IPS DF 4.7 (cell line): Measurements from ENCODE around the gene MDM2.
"Not testable (repeated sequence)": the region's sequence is repeated elsewhere in the genome, so short reads cannot be mapped to it uniquely, and the experiment has no call there.

ENCODE experiments used
- DNase-seq: peaks from one replicate; pipeline ENCODE4 v3.0.0-alpha.2; 2013; ENCODE audit warnings: low spot score; ENCODE audit errors: extremely low read depth

MDM2 gene

GRCh38 chr12:68805592-68806120, 2.3 kb upstream of the MDM2 start:
- DNase-seq: no peak

GRCh38 chr12:68806488-68807237, 1.3 kb upstream of the MDM2 start:
- no peak for DNase-seq

GRCh38 chr12:68807274-68807575, 752 bp upstream of the MDM2 start:
- not testable (repeated sequence) for DNase-seq

- no peak for DNase-seq
Observed at GRCh38 chr12:68808388-68809189, 612 bp downstream of the MDM2 start.

GRCh38 chr12:68809190-68810026, 1.4 kb downstream of the MDM2 start:
- no peak for DNase-seq

- DNase-seq: not testable (repeated sequence)
Observed at GRCh38 chr12:68810027-68810389, 2.0 kb downstream of the MDM2 start.

- DNase-seq: not testable (repeated sequence)
Observed at GRCh38 chr12:68811573-68811972, 3.6 kb downstream of the MDM2 start.

GRCh38 chr12:68812553-68813241, 4.7 kb downstream of the MDM2 start:
- DNase-seq: no peak

- no peak for DNase-seq
Observed at GRCh38 chr12:68813242-68813593, 5.2 kb downstream of the MDM2 start.

GRCh38 chr12:68814490-68815231, 6.7 kb downstream of the MDM2 start:
- no peak for DNase-seq

- no peak for DNase-seq
Observed at GRCh38 chr12:68815232-68815927, 7.4 kb downstream of the MDM2 start.

GRCh38 chr12:68815928-68816800, 8.2 kb downstream of the MDM2 start:
- DNase-seq: no peak

- not testable (repeated sequence) for DNase-seq
Observed at GRCh38 chr12:68819481-68819880, 11.5 kb downstream of the MDM2 start.

- no peak for DNase-seq
Observed at GRCh38 chr12:68821357-68822188, 13.6 kb downstream of the MDM2 start.

GRCh38 chr12:68823696-68824095, 15.7 kb downstream of the MDM2 start:
- no peak for DNase-seq

- no peak for DNase-seq
Observed at GRCh38 chr12:68824131-68824530, 16.2 kb downstream of the MDM2 start.

GRCh38 chr12:68824597-68825250, 16.7 kb downstream of the MDM2 start:
- no peak for DNase-seq
